Loucy (cell line): ENCODE measurements around the gene ACTR5.

Source experiments
- H2AFZ ChIP-seq: fragments of 200-600 bp; sonication (generic); 2 replicates; pipeline ENCODE4 v1.6.0; 2016; ENCODE audit warnings: antibody characterized with exemption, mild to moderate bottlenecking, low read length, moderate library complexity
- H3F3A ChIP-seq: fragments of 200-600 bp; 2 replicates; pipeline ENCODE4 v1.6.0; 2016; ENCODE audit warnings: antibody characterized with exemption, low read depth, mild to moderate bottlenecking
- H3K27me3 ChIP-seq: fragments of 200-600 bp; sonication (generic); 2 replicates; pipeline ENCODE4 v1.6.1; 2014; ENCODE audit warnings: low read length, mild to moderate bottlenecking; ENCODE audit not compliant: insufficient read depth, poor library complexity, severe bottlenecking
- H3K36me3 ChIP-seq: fragments of 200-600 bp; sonication (generic); 2 replicates; pipeline ENCODE4 v1.6.1; 2016; ENCODE audit warnings: low read length; ENCODE audit not compliant: insufficient read depth
- H3K4me1 ChIP-seq: fragments of 200-600 bp; sonication (generic); 2 replicates; pipeline ENCODE4 v1.5.1; 2014; ENCODE audit warnings: low read length, mild to moderate bottlenecking; ENCODE audit not compliant: insufficient read depth, poor library complexity, severe bottlenecking
- H3K4me2 ChIP-seq: fragments of 200-600 bp; sonication (generic); 2 replicates; pipeline ENCODE4 v1.6.0; 2014; ENCODE audit warnings: antibody characterized with exemption, low read length, low read depth, mild to moderate bottlenecking; ENCODE audit not compliant: poor library complexity, severe bottlenecking
- H3K4me3 ChIP-seq: fragments of 200-600 bp; sonication (generic); 2 replicates; pipeline ENCODE4 v1.5.1; 2014; ENCODE audit warnings: low read length, mild to moderate bottlenecking, mixed read lengths; ENCODE audit not compliant: poor library complexity, severe bottlenecking
- H3K79me2 ChIP-seq: fragments of 200-600 bp; sonication (generic); 2 replicates; pipeline ENCODE4 v1.6.1; 2014; ENCODE audit warnings: low read length; ENCODE audit not compliant: insufficient read depth
- H3K9ac ChIP-seq: fragments of 200-600 bp; sonication (generic); 2 replicates; pipeline ENCODE4 v1.6.0; 2014; ENCODE audit warnings: mild to moderate bottlenecking, low read depth, low read length, moderate library complexity; ENCODE audit not compliant: poor library complexity, severe bottlenecking
- H3K9me2 ChIP-seq: fragments of 200-600 bp; sonication (generic); replicated peaks from 2 replicates; pipeline ENCODE4 v1.6.1; 2016; ENCODE audit warnings: low read depth, low read length, mixed read lengths
- H3K9me3 ChIP-seq: fragments of 200-600 bp; sonication (generic); 2 replicates; pipeline ENCODE4 v1.6.1; 2014; ENCODE audit warnings: mild to moderate bottlenecking, antibody characterized with exemption, low read length, low read depth; ENCODE audit not compliant: insufficient read depth
- H4K20me1 ChIP-seq: fragments of 200-600 bp; sonication (generic); 2 replicates; pipeline ENCODE4 v1.6.0; 2014; ENCODE audit warnings: antibody characterized with exemption, low read length, mild to moderate bottlenecking; ENCODE audit not compliant: insufficient read depth, poor library complexity, severe bottlenecking
- EZH2phosphoT487 ChIP-seq: fragments of 200-600 bp; IDR thresholded peaks from 2 replicates; pipeline ENCODE4 v1.6.1; 2018; ENCODE audit warnings: antibody characterized with exemption, mild to moderate bottlenecking, moderate library complexity, borderline replicate concordance
- TF ChIP-seq, protein P1 (sequence below): fragments of 200-600 bp; sonication (generic); conservative IDR thresholded peaks from 2 replicates; pipeline ENCODE4 v1.5.1; 2014; ENCODE audit warnings: mild to moderate bottlenecking, antibody characterized with exemption, low read length

The ACTR5 gene

DNA sequence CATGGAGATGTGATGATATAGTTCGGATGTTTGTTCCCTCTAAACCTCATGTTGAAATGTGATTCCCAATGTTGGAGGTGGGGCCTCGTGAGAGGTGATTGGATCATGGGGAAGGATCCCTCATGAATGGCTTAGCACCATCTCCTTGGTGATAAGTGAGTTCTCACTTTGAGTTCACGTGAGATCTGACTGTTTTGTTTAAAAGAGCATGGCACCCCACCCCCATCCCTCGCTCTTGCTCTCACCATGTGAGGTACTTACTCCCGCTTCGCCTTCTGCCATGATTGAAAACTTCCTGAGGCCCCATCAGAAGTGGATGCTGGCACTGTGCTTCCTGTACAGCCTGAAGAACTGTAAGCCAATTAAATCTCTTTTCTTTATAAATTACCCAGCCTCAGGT, 13.1 kb upstream of the ACTR5 start:
- H3K9ac ChIP-seq: no peak overlapping the region
- no peak overlapping the region for H3K4me3 ChIP-seq
- H3K9me3 ChIP-seq: no peaks in the 10 kb centered on the region
- H3K27me3 ChIP-seq: peaks cover 9% of the 10 kb centered on the region
- peaks cover 5% of the 10 kb centered on the region for H3K4me1 ChIP-seq
- H3F3A ChIP-seq: no peaks in the 10 kb centered on the region
- no peaks in the 10 kb centered on the region for H3K9me2 ChIP-seq
- no peaks in the 10 kb centered on the region for H3K36me3 ChIP-seq
- no peak overlapping the region for H2AFZ ChIP-seq
- no peak overlapping the region for H3K4me2 ChIP-seq
- H3K79me2 ChIP-seq: no peaks in the 10 kb centered on the region
- H4K20me1 ChIP-seq: no peaks in the 10 kb centered on the region
- TF ChIP-seq EZH2phosphoT487: no peak
- TF ChIP-seq, protein P1, sequence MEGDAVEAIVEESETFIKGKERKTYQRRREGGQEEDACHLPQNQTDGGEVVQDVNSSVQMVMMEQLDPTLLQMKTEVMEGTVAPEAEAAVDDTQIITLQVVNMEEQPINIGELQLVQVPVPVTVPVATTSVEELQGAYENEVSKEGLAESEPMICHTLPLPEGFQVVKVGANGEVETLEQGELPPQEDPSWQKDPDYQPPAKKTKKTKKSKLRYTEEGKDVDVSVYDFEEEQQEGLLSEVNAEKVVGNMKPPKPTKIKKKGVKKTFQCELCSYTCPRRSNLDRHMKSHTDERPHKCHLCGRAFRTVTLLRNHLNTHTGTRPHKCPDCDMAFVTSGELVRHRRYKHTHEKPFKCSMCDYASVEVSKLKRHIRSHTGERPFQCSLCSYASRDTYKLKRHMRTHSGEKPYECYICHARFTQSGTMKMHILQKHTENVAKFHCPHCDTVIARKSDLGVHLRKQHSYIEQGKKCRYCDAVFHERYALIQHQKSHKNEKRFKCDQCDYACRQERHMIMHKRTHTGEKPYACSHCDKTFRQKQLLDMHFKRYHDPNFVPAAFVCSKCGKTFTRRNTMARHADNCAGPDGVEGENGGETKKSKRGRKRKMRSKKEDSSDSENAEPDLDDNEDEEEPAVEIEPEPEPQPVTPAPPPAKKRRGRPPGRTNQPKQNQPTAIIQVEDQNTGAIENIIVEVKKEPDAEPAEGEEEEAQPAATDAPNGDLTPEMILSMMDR: no peak

DNA sequence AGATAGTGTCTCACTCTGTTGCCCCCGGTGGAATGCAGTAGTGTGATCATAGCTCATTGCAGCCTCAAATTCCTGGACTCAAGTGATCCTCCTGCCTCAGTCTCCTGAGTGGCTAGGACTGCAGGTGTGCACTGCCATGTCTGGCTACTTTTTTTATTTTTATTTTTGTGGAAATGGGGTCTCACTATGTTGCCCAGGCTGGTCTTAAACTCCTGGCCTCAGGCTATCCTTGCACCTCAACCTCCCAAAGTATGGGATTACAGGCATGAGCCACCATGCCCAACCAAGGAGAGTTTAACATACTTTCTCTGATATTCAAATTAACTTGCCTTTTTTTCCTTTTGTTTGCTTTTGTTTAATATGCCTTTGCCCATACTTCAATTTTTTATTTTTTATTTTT, 10.4 kb upstream of the ACTR5 start:
- no peaks in the 10 kb centered on the region for H3K36me3 ChIP-seq
- no peak overlapping the region for H3K4me3 ChIP-seq
- no peaks in the 10 kb centered on the region for H3K79me2 ChIP-seq
- H3K27me3 ChIP-seq: peaks cover 11% of the 10 kb centered on the region
- no peak overlapping the region for H3K4me2 ChIP-seq
- H3K9me2 ChIP-seq: no peaks in the 10 kb centered on the region
- H3K9ac ChIP-seq: no peak overlapping the region
- no peaks in the 10 kb centered on the region for H3K4me1 ChIP-seq
- TF ChIP-seq, protein P1: no peak
- no peak for TF ChIP-seq EZH2phosphoT487
- H3F3A ChIP-seq: no peaks in the 10 kb centered on the region
- H4K20me1 ChIP-seq: no peaks in the 10 kb centered on the region
- H3K9me3 ChIP-seq: no peaks in the 10 kb centered on the region
- no peak overlapping the region for H2AFZ ChIP-seq

DNA sequence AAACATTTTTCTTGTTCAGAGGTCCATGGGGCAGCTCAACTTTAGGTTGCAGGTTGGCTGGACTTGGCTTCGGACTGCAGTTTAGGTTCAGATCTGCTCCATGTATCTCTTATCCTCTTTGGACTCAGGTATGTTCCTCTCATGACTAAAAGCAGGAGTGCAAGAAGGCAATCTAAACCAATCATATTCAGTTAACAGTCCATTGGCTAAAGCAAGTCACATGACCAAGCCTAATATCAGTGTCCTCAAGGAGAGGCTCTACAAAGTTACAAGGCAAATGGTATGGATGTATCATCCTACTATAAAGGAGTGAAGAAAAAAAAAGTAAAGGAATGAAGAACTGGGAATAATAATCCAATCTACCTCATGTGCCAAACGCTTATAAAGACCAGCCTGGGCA, 2.5 kb upstream of the ACTR5 start:
- no peak overlapping the region for H2AFZ ChIP-seq
- peaks cover 11% of the 10 kb centered on the region for H3K27me3 ChIP-seq
- no peaks in the 10 kb centered on the region for H3K36me3 ChIP-seq
- H3F3A ChIP-seq: no peaks in the 10 kb centered on the region
- no peaks in the 10 kb centered on the region for H3K9me2 ChIP-seq
- no peak overlapping the region for H3K4me2 ChIP-seq
- peaks cover 19% of the 10 kb centered on the region for H3K4me1 ChIP-seq
- H3K9me3 ChIP-seq: no peaks in the 10 kb centered on the region
- TF ChIP-seq EZH2phosphoT487: no peak
- TF ChIP-seq, protein P1: no peak
- H4K20me1 ChIP-seq: peaks cover under 1% of the 10 kb centered on the region
- no peak overlapping the region for H3K9ac ChIP-seq
- peaks cover 18% of the 10 kb centered on the region for H3K79me2 ChIP-seq
- no peak overlapping the region for H3K4me3 ChIP-seq
